H1 (cell line): Measurements from ENCODE around the gene SPARCL1. TPM values are rescaled to one million over a fixed set of nuclear protein-coding genes. Genes with fewer than 3 reads are reported as not detected.

Source experiments
- CHD7 ChIP-seq: fragments of 300-600 bp; sonication (generic); IDR thresholded peaks from 2 replicates; pipeline ENCODE4 v1.7.1; 2012; ENCODE audit warnings: low read length, moderate library complexity, mild to moderate bottlenecking, inconsistent platforms; ENCODE audit not compliant: insufficient replicate concordance
- CTCF ChIP-seq, 3 experiments: IDR thresholded peaks; 1 replicate in 2 of 3; 2 replicates in 1 of 3; pipeline versions ENCODE4 v1.5.1 to v1.6.1; 2011; ENCODE audit warnings: low read length in 3 of 3, mild to moderate bottlenecking in 3 of 3, inconsistent platforms in 2 of 3, low read depth in 1 of 3, moderate library complexity in 1 of 3; ENCODE audit not compliant: insufficient read depth in 1 of 3; ENCODE audit errors: control extremely low read depth in 1 of 3
- RBBP5 ChIP-seq: IDR thresholded peaks from 2 replicates; pipeline ENCODE4 v1.7.1; 2012; ENCODE audit warnings: low read depth, mild to moderate bottlenecking, inconsistent platforms, low read length, moderate library complexity, borderline replicate concordance
- SUZ12 ChIP-seq: fragments of 200-600 bp; sonication (generic); IDR thresholded peaks from 2 replicates; pipeline ENCODE4 v1.6.1; 2012; ENCODE audit warnings: mild to moderate bottlenecking, inconsistent platforms, low read length, moderate library complexity, mixed read lengths
- polyA plus RNA-seq, 7 experiments: library from polyadenylated mRNA; depleted of rRNA in 3 of 7; stranded (reverse) in 5 of 7; unstranded in 2 of 7; fragments of >200 nt in 5 of 7; fragments of 200-250 nt in 2 of 7; gene quantifications; 1 replicate in 5 of 7; 2 replicates in 1 of 7; 4 replicates in 1 of 7; pipeline versions ENCODE4 v1.2.1 to v1.2.3, GENCODE V29; 2011 to 2013; ENCODE audit warnings: missing spikeins in 2 of 7, mixed read lengths in 2 of 7
- total RNA-seq: library from RNA; stranded (reverse); fragmentation: NEBNext Ultra II Directional; extraction: Animal tissue kit (Norgen Biotek cat#: 25700); gene quantifications from 2 replicates; pipeline ENCODE4 v1.2.1, GENCODE V29; 2021

The SPARCL1 gene
- total and polyA plus RNA-seq, 2 of the 8 experiments (the other 6 are each of a cell fraction or from before 2014, with no cell fraction given) = 0.48 to 0.51 TPM

DNA sequence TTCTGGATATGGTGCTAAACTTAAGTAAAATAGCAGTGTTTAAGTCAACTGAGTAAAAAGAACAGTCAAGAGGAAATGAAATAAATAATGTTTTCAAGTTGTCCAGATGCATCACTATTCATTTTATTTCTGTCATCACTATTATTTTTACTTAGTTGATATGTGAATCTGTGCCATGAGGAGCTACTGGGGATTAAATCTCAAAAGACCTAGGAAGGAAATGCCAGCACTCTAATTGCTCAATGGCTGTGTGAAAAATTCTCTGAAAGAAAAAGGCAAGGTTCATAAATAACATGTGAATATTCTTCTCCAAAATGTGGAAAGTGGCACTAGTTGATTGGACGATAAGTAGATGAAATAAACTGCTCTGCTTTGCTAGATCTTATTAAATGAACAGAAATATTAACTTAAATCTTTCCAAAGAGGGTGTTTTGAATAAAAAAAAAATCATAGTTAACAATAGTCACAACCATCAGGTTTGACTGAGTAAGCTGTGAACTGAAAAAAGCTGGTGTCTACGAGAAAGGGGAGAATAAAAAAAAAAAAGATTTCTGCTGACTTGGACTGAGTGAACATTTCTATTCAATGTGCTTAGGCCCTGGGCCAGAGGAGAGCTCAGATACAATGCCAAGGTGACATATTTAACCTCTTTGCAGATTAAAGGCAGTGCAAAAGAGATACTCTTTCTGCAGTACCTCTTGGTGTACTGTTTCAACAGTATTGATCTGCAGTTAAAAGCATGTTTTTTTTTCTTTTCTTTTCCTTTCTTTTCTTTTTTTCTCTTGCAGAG lies 1.6 kb downstream of the SPARCL1 start (continued):
- TF ChIP-seq SUZ12 (no peak), RBBP5 (no peak), CTCF (IDR thresholded peaks at IDR 0.05; ENCODE audit: control extremely low read depth in 1 of 3, insufficient read depth in 1 of 3, low read depth in 1 of 3, low read length in 3 of 3) (no peak), CHD7 (no peak)
